ENCODE measurements around the gene CLIC4. TPM values are rescaled to one million over a fixed set of nuclear protein-coding genes. Genes with fewer than 3 reads are reported as not detected.

Gene CLIC4
- total RNA-seq, 1 experiment from 2014 or later, result 262 TPM

GRCh38 chr1:24751833-24752232, 6.6 kb downstream of the CLIC4 start:
- ATAC-seq (no peak), DNase-seq (ENCODE audit: low spot score) (no peak)
- H3K4me1 Mint-ChIP-seq, result peaks cover 63% of the 10 kb centered on the region
- no peak overlapping the region for H3K4me3 Mint-ChIP-seq
- no peak for TF ChIP-seq ELF4 (CRISPR knock-in tag; IDR thresholded peaks at IDR 0.05; ENCODE audit: low read depth)
- TF ChIP-seq GTF2I (CRISPR knock-in tag; conservative IDR thresholded peaks at IDR 0.05), result no peak
- TF ChIP-seq MLX (CRISPR knock-in tag; IDR thresholded peaks at IDR 0.05), result no peak
- no peak for TF ChIP-seq ZNF121 (CRISPR knock-in tag; IDR thresholded peaks at IDR 0.05)
- H3K27me3 Mint-ChIP-seq (ENCODE audit: low read depth), result no peaks in the 10 kb centered on the region
- POLR2A ChIA-PET, result no interaction called here
- CTCF ChIA-PET, result interaction anchor here (0.7 to 2.0 kb wide), 3 partner anchors 63 to 83 kb away, joined by 4 to 5 read pairs (median 5); no protein-coding TSS in a partner anchor
- peaks cover 23% of the 10 kb centered on the region for H3K36me3 Mint-ChIP-seq
- H3K27ac Mint-ChIP-seq, result peak overlapping the region; percentile 72; the same call in 1 of the 2 replicates
- no peaks in the 10 kb centered on the region for H3K9me3 Mint-ChIP-seq

GRCh38 chr1:24752305-24752704, 7.1 kb downstream of the CLIC4 start:
- H3K27me3 Mint-ChIP-seq (ENCODE audit: low read depth), result no peaks in the 10 kb centered on the region
- no peak for ATAC-seq
- peaks cover 20% of the 10 kb centered on the region for H3K36me3 Mint-ChIP-seq
- TF ChIP-seq ATF3 (CRISPR knock-in tag; conservative IDR thresholded peaks at IDR 0.05) (no peak), KAT7 (CRISPR knock-in tag; IDR thresholded peaks at IDR 0.05; ENCODE audit: borderline replicate concordance) (no peak), E2F5 (CRISPR knock-in tag; IDR thresholded peaks at IDR 0.05) (no peak), ETV6 (CRISPR knock-in tag; IDR thresholded peaks at IDR 0.05) (no peak), E2F1 (CRISPR knock-in tag; IDR thresholded peaks at IDR 0.05) (no peak), ATF2 (CRISPR knock-in tag; IDR thresholded peaks at IDR 0.05; ENCODE audit: borderline replicate concordance, low read depth) (no peak), ZNF396 (CRISPR knock-in tag; IDR thresholded peaks at IDR 0.05; ENCODE audit: borderline replicate concordance) (no peak), CBFB (CRISPR knock-in tag; IDR thresholded peaks at IDR 0.05; ENCODE audit: low read depth) (no peak), HMGXB4 (CRISPR knock-in tag; IDR thresholded peaks at IDR 0.05) (no peak), ARID4B (CRISPR knock-in tag; IDR thresholded peaks at IDR 0.05; ENCODE audit: borderline replicate concordance) (no peak), RELA (CRISPR knock-in tag; IDR thresholded peaks at IDR 0.05; ENCODE audit: borderline replicate concordance) (no peak)
- H3K4me1 Mint-ChIP-seq, result peaks cover 58% of the 10 kb centered on the region
- no peak for DNase-seq (ENCODE audit: low spot score)
- no peaks in the 10 kb centered on the region for H3K9me3 Mint-ChIP-seq
- no peak overlapping the region for H3K27ac Mint-ChIP-seq
- ChIA-PET CTCF (interaction anchor here (1.5 to 2.0 kb wide), 2 partner anchors 64 to 78 kb away, joined by 5 read pairs; no protein-coding TSS in a partner anchor), POLR2A (no interaction called here)
- no peak overlapping the region for H3K4me3 Mint-ChIP-seq
